NCI-H2081 treated with DMSO at 0.1 percent for 48 hours (cell line): ENCODE results near the gene PPFIA2.

Source experiments
- DNase-seq: peaks from one replicate; lab custom pipeline; 2025; lab: John Stamatoyannopoulos, UW

The PPFIA2 gene

GRCh38 chr12:81759190-81760051, at the start of gene PPFIA2:
Gene PPFIA2, minus strand, starts transcription at chr12:81759350.
- peak; percentile 62 for DNase-seq

GRCh38 chr12:81800298-81801148, 41.4 kb upstream of the PPFIA2 start:
- DNase-seq = no peak

- no peak for DNase-seq
These were observed 39.1 kb upstream of the PPFIA2 start for GRCh38 chr12:81798294-81798693.

- no peak for DNase-seq
These were observed 38.0 kb upstream of the PPFIA2 start for GRCh38 chr12:81797100-81797499.

- DNase-seq = no peak
These were observed 33.5 kb upstream of the PPFIA2 start for GRCh38 chr12:81792666-81793065.

- no peak for DNase-seq
These were observed 20.1 kb upstream of the PPFIA2 start for GRCh38 chr12:81779216-81779615.

GRCh38 chr12:81778719-81779118, 19.6 kb upstream of the PPFIA2 start:
- DNase-seq = no peak

- peak; percentile 4 for DNase-seq
These were observed 545 bp downstream of the PPFIA2 start for GRCh38 chr12:81758421-81759189.

- DNase-seq = no peak
These were observed 1.3 kb downstream of the PPFIA2 start for GRCh38 chr12:81757731-81758365.

- DNase-seq = no peak
These were observed 29.4 kb downstream of the PPFIA2 start for GRCh38 chr12:81729781-81730180.

GRCh38 chr12:81727391-81727790, 31.8 kb downstream of the PPFIA2 start:
- DNase-seq = no peak

- DNase-seq = no peak
These were observed 32.5 kb downstream of the PPFIA2 start for GRCh38 chr12:81726634-81727033.

GRCh38 chr12:81723361-81723760, 35.8 kb downstream of the PPFIA2 start:
- no peak for DNase-seq

GRCh38 chr12:81722004-81722403, 37.1 kb downstream of the PPFIA2 start:
- no peak for DNase-seq

GRCh38 chr12:81718616-81719015, 40.5 kb downstream of the PPFIA2 start:
- no peak for DNase-seq

- no peak for DNase-seq
These were observed 46.6 kb downstream of the PPFIA2 start for GRCh38 chr12:81712536-81712935.

GRCh38 chr12:81705586-81705985, 53.6 kb downstream of the PPFIA2 start:
- no peak for DNase-seq

- no peak for DNase-seq
These were observed 59.6 kb downstream of the PPFIA2 start for GRCh38 chr12:81699551-81699950.

GRCh38 chr12:81692008-81692407, 67.1 kb downstream of the PPFIA2 start:
- DNase-seq = no peak

GRCh38 chr12:81683881-81684280, 75.3 kb downstream of the PPFIA2 start:
- no peak for DNase-seq

GRCh38 chr12:81679614-81680013, 79.5 kb downstream of the PPFIA2 start:
- DNase-seq = no peak

GRCh38 chr12:81670759-81671158, 88.4 kb downstream of the PPFIA2 start:
- DNase-seq = no peak
